HCT116 (cell line): ENCODE results near the gene ASF1A.

ENCODE experiments used
- POLR2A ChIP-seq: IDR thresholded peaks from 2 replicates; pipeline ENCODE4 v1.7.0; 2011; ENCODE audit warnings: borderline replicate concordance; ENCODE audit not compliant: insufficient read depth, insufficient read length; ENCODE audit errors: extremely low read depth
- RAD21 ChIP-seq: IDR thresholded peaks from 2 replicates; pipeline ENCODE4 v1.6.1; 2012; ENCODE audit warnings: low read depth, mild to moderate bottlenecking
- SP1 ChIP-seq: IDR thresholded peaks from 2 replicates; pipeline ENCODE4 v1.6.1; 2012; ENCODE audit warnings: low read depth

GRCh38 chr6:118935331-118935668 lies 41.3 kb downstream of the ASF1A start:
- no peak for TF ChIP-seq RAD21
- no peak for TF ChIP-seq POLR2A
- no peak for TF ChIP-seq SP1
